HG03066 (cell line): ENCODE measurements around the gene PRSS50.
"Not testable (repeated sequence)": the region's sequence is repeated elsewhere in the genome, so short reads cannot be mapped to it uniquely, and the experiment has no call there.

ENCODE experiments used
- ATAC-seq: cut with Tn5 transposase; IDR thresholded peaks from one replicate; pipeline ENCODE4 v1.9.1; 2021; ENCODE audit warnings: low read depth; ENCODE audit not compliant: unreplicated experiment

Gene PRSS50

GRCh38 chr3:46709721-46710120 lies 7.9 kb downstream of the PRSS50 start:
- ATAC-seq: no peak

DNA sequence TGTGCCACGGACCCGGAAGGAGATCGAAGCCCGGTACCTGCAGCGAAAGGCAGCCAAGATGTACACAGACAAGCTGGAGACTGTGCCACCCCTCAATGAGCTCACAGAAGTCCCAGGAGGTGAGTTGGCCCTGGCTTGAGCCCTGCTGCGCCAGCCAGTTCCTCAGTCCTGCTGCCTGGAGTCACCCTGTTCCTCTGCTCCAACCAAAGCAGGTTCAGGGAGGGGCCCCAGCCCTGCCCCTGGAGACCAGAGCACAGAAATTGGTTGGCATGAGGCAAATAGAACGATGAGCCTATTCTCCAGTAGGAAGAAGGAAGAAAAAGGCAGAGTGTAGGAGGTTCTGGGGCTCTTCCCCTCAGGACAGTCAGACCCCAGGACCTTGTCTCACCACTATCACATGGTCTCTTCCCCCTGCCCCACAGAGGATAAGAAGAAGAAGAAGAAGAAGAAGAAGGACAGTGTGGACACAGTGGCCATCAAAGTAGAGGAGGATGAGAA lies 8.5 kb downstream of the PRSS50 start:
- no peak for ATAC-seq

- ATAC-seq: no peak
Measured at GRCh38 chr3:46708401-46709156, 9.1 kb downstream of the PRSS50 start.

GRCh38 chr3:46707601-46708011 lies 10.1 kb downstream of the PRSS50 start:
- no peak for ATAC-seq

- no peak for ATAC-seq
Measured at GRCh38 chr3:46706771-46707582, 10.7 kb downstream of the PRSS50 start.

- no peak for ATAC-seq
Measured at GRCh38 chr3:46705751-46706552, 11.7 kb downstream of the PRSS50 start.

DNA sequence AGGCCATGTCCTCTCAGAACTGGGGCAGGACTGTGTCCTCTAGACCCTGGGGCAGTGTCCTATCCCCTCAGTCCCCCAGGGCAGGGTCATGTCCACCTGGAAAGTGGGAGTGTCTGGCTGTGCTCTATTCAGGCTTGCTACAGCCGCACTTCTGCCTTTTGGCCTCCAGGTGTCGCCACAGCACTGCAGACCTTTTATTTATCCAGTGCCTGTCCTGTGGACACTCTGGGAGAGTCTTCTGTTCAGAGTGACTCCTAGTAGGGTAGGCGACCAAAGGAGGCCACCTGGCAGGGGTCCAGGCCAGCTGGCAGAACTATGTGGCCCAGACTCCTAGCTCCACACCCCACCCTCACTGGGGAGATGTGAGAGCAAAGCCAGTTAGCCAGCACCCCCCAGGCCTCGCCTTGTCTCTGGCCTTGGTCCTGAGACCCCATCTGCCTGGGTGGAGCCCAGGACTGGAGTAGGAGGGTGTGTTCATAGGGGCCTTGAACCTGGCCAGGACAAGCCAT lies 12.6 kb downstream of the PRSS50 start:
- ATAC-seq: no peak

DNA sequence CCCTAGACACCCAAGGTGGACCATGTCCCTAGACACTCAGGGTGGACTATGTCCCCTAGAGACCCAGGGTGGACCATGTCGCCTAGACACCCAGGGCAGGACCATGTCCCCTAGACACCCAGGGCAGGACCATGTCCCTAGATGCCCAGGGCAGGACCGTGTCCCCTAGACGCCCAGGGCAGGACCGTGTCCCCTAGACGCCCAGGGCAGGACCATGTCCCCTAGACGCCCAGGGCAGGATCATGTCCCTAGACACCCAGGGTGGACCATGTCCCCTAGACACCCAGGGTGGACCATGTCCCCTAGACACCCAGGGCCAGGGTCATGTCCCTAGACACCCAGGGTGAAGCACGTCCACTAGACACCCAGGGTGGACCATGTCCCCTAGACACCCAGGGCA lies 13.3 kb downstream of the PRSS50 start:
- not testable (repeated sequence) for ATAC-seq

DNA sequence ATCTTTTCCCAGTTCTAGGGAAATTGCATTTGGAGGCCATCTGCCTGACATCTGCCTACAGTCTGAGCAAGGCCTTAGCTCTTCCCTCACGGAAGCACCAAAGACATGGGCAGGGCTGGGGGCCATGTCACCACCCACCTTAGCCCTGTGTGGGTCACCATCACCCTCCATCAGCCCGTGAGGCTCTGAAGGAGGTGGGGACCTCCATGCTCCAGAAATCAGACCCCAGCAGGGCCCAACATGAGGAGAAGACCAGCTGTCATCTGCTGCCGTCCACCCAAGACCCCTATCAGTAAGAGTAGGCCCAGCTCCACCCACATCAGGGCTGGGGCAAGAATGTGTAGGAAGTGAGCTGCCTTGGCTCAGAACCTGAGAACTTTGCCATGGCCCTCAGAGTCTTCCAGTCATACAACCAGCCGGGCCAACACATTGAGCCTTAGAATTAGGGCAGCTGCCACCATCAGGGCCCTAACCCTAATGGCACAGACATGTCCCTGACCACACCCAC lies 14.6 kb downstream of the PRSS50 start:
- no peak for ATAC-seq

DNA sequence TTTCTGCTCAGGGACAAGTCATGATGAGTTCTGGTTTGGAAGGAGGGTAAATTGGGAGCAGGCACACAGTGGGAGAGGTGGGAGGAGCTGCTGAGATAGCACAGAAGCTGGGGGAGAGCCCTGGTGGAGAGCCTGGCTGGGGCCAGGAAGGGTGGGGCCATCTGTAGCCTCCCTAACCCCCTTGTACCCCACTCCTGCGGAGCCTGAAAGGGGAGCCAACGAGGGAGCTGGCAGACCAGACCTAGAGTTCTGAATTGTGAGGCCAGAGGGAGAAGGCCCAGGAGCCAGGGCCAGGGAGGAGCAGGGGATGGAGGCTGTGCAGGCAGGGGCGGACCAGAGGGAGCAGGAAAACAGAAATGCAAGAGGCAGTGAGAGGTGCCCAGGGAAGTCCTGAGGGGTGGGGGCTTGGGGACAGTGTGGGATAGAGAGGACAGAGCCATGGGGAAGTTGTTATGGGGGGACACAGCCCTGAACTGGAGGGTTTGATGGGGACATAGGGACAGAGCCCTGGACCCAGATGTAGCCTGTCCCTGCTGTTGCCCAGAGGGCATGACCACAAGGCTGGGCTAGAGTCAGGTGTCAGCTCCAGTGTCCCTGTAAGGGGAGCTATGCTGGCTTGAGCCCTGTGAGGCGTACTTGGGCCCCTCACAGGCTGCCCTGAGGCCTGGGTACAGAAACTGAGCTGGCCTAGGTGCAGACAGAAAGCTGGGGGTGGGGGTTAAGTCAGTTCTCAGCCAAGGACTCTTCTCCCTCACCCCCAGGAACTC lies 15.2 kb downstream of the PRSS50 start:
- no peak for ATAC-seq

GRCh38 chr3:46701181-46701939 lies 16.3 kb downstream of the PRSS50 start, which contains the start of gene TMIE:
Gene TMIE (plus strand): TSS chr3:46701392. CDS start chr3:46701488, 96 bp downstream.
- no peak for ATAC-seq

- no peak for ATAC-seq
Measured at GRCh38 chr3:46700772-46701171, 16.9 kb downstream of the PRSS50 start.

GRCh38 chr3:46699676-46700523 lies 17.8 kb downstream of the PRSS50 start:
- no peak for ATAC-seq

GRCh38 chr3:46695962-46696894 lies 21.4 kb downstream of the PRSS50 start:
- no peak for ATAC-seq

DNA sequence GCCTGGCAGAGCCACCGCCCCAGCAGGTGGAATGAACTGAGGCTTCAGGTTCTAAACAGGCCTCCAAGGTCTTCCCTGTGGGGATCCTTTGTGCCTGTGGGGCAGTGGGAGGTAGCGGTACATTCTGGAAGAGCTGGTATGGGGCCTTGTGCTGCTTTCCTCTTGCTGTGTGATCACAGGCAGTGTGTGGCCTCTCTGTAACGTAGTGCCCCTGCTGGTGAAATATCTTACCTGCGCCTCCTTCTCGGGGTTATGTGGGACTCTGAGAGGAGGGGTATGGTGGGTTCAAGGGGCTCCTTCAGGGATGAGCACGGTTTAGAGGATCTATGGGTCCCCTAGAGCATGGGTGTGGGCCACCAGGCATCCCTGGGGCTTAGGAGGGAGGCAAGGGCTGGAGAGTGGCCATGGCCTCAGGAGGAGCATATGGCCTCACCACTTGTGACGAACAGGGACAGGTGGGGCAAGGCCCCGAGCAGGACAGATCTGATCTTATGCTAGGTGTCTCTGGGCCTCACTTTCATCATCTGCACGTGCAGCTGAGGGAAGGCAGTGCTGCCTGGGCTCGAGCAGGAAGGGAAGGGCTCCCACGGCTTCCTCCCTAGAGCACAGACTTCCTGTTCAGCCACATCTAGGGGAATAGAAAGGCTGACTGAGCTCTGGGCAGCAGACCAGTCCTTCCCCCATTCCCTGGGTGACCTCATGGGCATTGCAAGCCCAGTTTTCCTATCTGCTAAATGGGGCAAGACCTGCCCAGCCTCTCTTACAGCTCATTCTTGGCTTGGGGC lies 22.3 kb downstream of the PRSS50 start:
- no peak for ATAC-seq

- no peak for ATAC-seq
Measured at GRCh38 chr3:46694520-46694919, 23.1 kb downstream of the PRSS50 start.
